Neural progenitor cell (in vitro differentiated cells): Measurements from ENCODE around the gene SAMD13. TPM values are rescaled to one million over a fixed set of nuclear protein-coding genes. Genes with fewer than 3 reads are reported as not detected.

ENCODE experiments used
- DNase-seq: peaks from one replicate; pipeline ENCODE4 v3.0.0-alpha.2; 2016; ENCODE audit warnings: low spot score
- H2AFZ ChIP-seq: fragments of 200-600 bp; sonication (generic); replicated peaks from 2 replicates; pipeline ENCODE4 v1.6.1; 2016; ENCODE audit warnings: antibody characterized with exemption
- H3F3A ChIP-seq: fragments of 200-600 bp; sonication (generic); 2 replicates; pipeline ENCODE4 v1.6.1; 2016; ENCODE audit warnings: antibody characterized with exemption, low read depth
- H3K27ac ChIP-seq: fragments of 200-600 bp; sonication (generic); 2 replicates; pipeline ENCODE4 v1.5.1; 2016; ENCODE audit warnings: mild to moderate bottlenecking
- H3K27me3 ChIP-seq: fragments of 200-600 bp; sonication (generic); 2 replicates; pipeline ENCODE4 v1.6.1; 2016; ENCODE audit warnings: mild to moderate bottlenecking, moderate library complexity
- H3K36me3 ChIP-seq: fragments of 200-600 bp; sonication (generic); 2 replicates; pipeline ENCODE4 v1.5.1; 2016
- H3K4me1 ChIP-seq: fragments of 200-600 bp; sonication (generic); 2 replicates; pipeline ENCODE4 v1.6.1; 2016; ENCODE audit warnings: mixed run types
- H3K4me2 ChIP-seq: fragments of 200-600 bp; sonication (generic); 2 replicates; pipeline ENCODE4 v1.6.1; 2016
- H3K4me3 ChIP-seq: fragments of 200-600 bp; sonication (generic); 2 replicates; pipeline ENCODE4 v1.5.1; 2016
- H3K79me2 ChIP-seq: fragments of 200-600 bp; sonication (generic); 2 replicates; pipeline ENCODE4 v1.6.1; 2016; ENCODE audit warnings: low read depth
- H3K9ac ChIP-seq: fragments of 200-600 bp; sonication (generic); 2 replicates; pipeline ENCODE4 v1.6.1; 2016
- H3K9me3 ChIP-seq: fragments of 200-600 bp; sonication (generic); 2 replicates; pipeline ENCODE4 v1.5.1; 2016; ENCODE audit warnings: low read depth
- H4K20me1 ChIP-seq: fragments of 200-600 bp; sonication (generic); 2 replicates; pipeline ENCODE4 v1.6.1; 2016; ENCODE audit warnings: low read depth
- H3K27ac Mint-ChIP-seq: 3 replicates; pipeline ENCODE4 v1.8.0; 2021; ENCODE audit warnings: mixed read lengths
- H3K27me3 Mint-ChIP-seq: 2 replicates; pipeline ENCODE4 v1.8.0; 2022; ENCODE audit warnings: low read depth, mild to moderate bottlenecking, inconsistent platforms, moderate library complexity, mixed read lengths; ENCODE audit not compliant: insufficient read depth
- H3K36me3 Mint-ChIP-seq: 3 replicates; pipeline ENCODE4 v1.8.0; 2021; ENCODE audit warnings: mixed read lengths
- H3K4me1 Mint-ChIP-seq: 3 replicates; pipeline ENCODE4 v1.8.0; 2021; ENCODE audit warnings: mixed read lengths
- H3K4me3 Mint-ChIP-seq: 3 replicates; pipeline ENCODE4 v1.8.0; 2021; ENCODE audit warnings: mild to moderate bottlenecking, moderate library complexity, mixed read lengths
- H3K9me3 Mint-ChIP-seq: 3 replicates; pipeline ENCODE4 v1.8.0; 2020; ENCODE audit warnings: mixed read lengths
- EZH2 ChIP-seq: fragments of 200-600 bp; sonication (generic); IDR thresholded peaks from 2 replicates; pipeline ENCODE4 v1.6.1; 2017; ENCODE audit warnings: antibody characterized with exemption, mild to moderate bottlenecking, moderate library complexity
- EZH2phosphoT487 ChIP-seq: fragments of 200-600 bp; sonication (generic); IDR thresholded peaks from 2 replicates; pipeline ENCODE4 v1.6.1; 2017; ENCODE audit warnings: antibody characterized with exemption
- total RNA-seq: library from RNA; depleted of rRNA; stranded (reverse); fragments of >200 nt; gene quantifications from 2 replicates; pipeline ENCODE4 v1.2.3, GENCODE V29; 2015; ENCODE audit warnings: low replicate concordance
- TF ChIP-seq, protein P1 (sequence below): fragments of 200-600 bp; sonication (generic); IDR thresholded peaks from 2 replicates; pipeline ENCODE4 v1.5.1; 2017; ENCODE audit warnings: antibody characterized with exemption, mild to moderate bottlenecking

SAMD13 gene
- total RNA-seq, 1 donor from 2014 or later = 5.6 TPM

DNA sequence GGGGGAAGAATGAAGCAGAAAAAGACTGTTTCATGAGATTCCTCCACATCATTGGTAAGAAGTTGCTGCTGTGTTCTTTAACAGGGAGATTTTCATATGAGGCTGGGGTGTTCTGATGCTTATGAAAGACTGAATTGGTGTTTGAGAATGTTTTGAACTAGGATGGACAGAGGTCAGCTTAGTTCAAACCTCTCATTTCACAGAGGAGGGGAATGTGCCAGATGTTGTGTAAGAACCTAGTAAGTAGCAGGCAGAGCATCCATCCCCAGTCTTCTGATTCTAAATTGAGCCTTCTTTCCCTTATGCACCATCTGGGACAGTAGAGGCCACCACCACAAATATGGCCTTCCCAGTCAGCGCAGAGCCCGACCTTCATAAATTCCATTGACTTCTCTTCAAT, 43.7 kb downstream of the SAMD13 start:
- no peaks in the 10 kb centered on the region for H3K27me3 ChIP-seq
- no peak overlapping the region for H3K27ac ChIP-seq
- H3K79me2 ChIP-seq = no peaks in the 10 kb centered on the region
- no peak for DNase-seq
- no peaks in the 10 kb centered on the region for H3F3A ChIP-seq
- Mint-ChIP-seq H3K9me3 (peaks cover 3% of the 10 kb centered on the region), H3K27ac (no peak overlapping the region), H3K36me3 (no peaks in the 10 kb centered on the region), H3K4me1 (peaks cover 9% of the 10 kb centered on the region), H3K27me3 (no peaks in the 10 kb centered on the region), H3K4me3 (no peak overlapping the region)
- TF ChIP-seq, protein P1, sequence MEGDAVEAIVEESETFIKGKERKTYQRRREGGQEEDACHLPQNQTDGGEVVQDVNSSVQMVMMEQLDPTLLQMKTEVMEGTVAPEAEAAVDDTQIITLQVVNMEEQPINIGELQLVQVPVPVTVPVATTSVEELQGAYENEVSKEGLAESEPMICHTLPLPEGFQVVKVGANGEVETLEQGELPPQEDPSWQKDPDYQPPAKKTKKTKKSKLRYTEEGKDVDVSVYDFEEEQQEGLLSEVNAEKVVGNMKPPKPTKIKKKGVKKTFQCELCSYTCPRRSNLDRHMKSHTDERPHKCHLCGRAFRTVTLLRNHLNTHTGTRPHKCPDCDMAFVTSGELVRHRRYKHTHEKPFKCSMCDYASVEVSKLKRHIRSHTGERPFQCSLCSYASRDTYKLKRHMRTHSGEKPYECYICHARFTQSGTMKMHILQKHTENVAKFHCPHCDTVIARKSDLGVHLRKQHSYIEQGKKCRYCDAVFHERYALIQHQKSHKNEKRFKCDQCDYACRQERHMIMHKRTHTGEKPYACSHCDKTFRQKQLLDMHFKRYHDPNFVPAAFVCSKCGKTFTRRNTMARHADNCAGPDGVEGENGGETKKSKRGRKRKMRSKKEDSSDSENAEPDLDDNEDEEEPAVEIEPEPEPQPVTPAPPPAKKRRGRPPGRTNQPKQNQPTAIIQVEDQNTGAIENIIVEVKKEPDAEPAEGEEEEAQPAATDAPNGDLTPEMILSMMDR = no peak
- TF ChIP-seq EZH2phosphoT487 (no peak), EZH2 (no peak)
- no peak overlapping the region for H3K4me3 ChIP-seq
- no peaks in the 10 kb centered on the region for H3K36me3 ChIP-seq
- H3K9ac ChIP-seq = no peak overlapping the region
- no peak overlapping the region for H2AFZ ChIP-seq
- no peaks in the 10 kb centered on the region for H3K9me3 ChIP-seq
- no peak overlapping the region for H3K4me2 ChIP-seq
- no peaks in the 10 kb centered on the region for H4K20me1 ChIP-seq
- peaks cover 9% of the 10 kb centered on the region for H3K4me1 ChIP-seq

DNA sequence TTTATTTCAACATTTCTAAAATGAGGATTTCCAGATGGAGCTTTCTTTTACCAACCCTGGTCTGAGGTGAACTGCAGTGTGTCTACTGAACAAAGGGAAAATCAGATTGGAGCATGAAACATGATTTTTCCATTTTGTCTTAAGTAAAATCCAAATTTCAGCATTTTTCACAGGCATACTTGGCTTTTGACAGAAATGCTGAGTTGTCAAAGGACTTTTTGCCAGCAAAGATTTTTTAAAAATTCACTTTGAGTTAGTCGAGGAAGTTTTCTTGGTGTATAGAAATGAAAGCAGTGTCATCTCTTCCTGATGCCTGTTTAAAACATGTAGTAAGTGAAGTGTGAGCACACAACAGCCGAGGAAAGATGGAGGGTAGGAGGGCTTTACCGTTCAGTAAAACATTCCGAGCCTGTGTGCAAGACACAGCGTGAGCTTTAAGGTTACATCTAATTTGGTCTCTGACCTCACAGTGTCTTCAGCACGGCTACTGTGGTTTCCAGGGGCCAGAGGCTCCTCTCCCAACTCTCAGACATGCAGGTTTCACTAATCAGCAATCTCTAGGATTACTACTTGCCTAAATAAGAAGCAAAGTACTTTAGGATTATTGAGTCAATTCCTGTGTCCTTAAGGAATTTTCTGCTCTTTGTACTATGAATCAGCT, 45.9 kb downstream of the SAMD13 start:
- H3F3A ChIP-seq = no peaks in the 10 kb centered on the region
- peaks cover 13% of the 10 kb centered on the region for H3K4me1 Mint-ChIP-seq
- no peaks in the 10 kb centered on the region for H3K27me3 ChIP-seq
- no peak overlapping the region for H3K4me2 ChIP-seq
- H3K9me3 ChIP-seq = no peaks in the 10 kb centered on the region
- H3K27ac ChIP-seq = no peak overlapping the region
- no peaks in the 10 kb centered on the region for H3K36me3 ChIP-seq
- H2AFZ ChIP-seq = no peak overlapping the region
- peak; percentile 18 for DNase-seq
- H3K36me3 Mint-ChIP-seq = no peaks in the 10 kb centered on the region
- no peak overlapping the region for H3K27ac Mint-ChIP-seq
- H3K4me1 ChIP-seq = peaks cover 14% of the 10 kb centered on the region
- H3K4me3 Mint-ChIP-seq = no peak overlapping the region
- H3K4me3 ChIP-seq = no peak overlapping the region
- H4K20me1 ChIP-seq = no peaks in the 10 kb centered on the region
- TF ChIP-seq, protein P1 = no peak
- TF ChIP-seq EZH2 (no peak), EZH2phosphoT487 (no peak)
- H3K9me3 Mint-ChIP-seq = no peaks in the 10 kb centered on the region
- no peaks in the 10 kb centered on the region for H3K79me2 ChIP-seq
- H3K27me3 Mint-ChIP-seq = no peaks in the 10 kb centered on the region
- H3K9ac ChIP-seq = no peak overlapping the region

DNA sequence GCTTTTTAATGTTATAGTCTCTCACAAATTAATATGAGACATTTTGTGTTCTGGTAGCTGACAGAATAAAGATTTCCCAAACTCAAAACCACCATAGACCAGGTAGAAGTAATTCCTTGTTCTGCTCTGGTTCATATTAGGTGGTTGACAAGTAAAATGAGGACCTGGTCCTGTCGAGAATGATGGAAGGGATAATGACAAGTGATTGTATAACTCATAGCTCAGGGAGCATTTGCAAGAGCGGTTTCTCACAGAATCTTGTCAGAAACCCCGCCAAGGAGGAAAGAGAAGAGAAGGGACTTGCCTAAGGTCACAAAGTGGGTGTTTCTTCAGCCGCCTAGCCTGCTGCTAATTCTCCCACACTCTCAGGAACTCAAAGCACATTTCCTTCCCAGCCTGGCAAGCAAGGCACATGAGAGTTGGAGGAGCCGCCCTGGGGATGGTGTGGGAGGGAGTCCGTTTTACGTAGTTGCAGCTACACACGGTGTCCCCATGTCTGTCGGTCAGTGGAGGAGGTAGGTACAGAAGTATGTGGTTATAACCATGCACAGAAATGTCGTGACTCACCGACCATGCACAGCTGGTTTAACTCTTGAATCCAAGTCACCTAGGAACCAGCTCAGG, 46.5 kb downstream of the SAMD13 start:
- Mint-ChIP-seq H3K27me3 (no peaks in the 10 kb centered on the region), H3K36me3 (no peaks in the 10 kb centered on the region), H3K27ac (peak overlapping the region; percentile 40), H3K9me3 (no peaks in the 10 kb centered on the region), H3K4me3 (no peak overlapping the region), H3K4me1 (peaks cover 15% of the 10 kb centered on the region)
- H3K36me3 ChIP-seq = no peaks in the 10 kb centered on the region
- no peak overlapping the region for H3K9ac ChIP-seq
- H3K79me2 ChIP-seq = no peaks in the 10 kb centered on the region
- H3F3A ChIP-seq = no peaks in the 10 kb centered on the region
- no peaks in the 10 kb centered on the region for H3K27me3 ChIP-seq
- no peaks in the 10 kb centered on the region for H3K9me3 ChIP-seq
- H3K4me3 ChIP-seq = no peak overlapping the region
- no peak overlapping the region for H3K27ac ChIP-seq
- H3K4me1 ChIP-seq = peaks cover 14% of the 10 kb centered on the region
- H2AFZ ChIP-seq = no peak overlapping the region
- no peak for DNase-seq
- TF ChIP-seq EZH2 = no peak
- TF ChIP-seq, protein P1 = no peak
- no peak for TF ChIP-seq EZH2phosphoT487
- H3K4me2 ChIP-seq = no peak overlapping the region
- H4K20me1 ChIP-seq = no peaks in the 10 kb centered on the region
